ENCODE results near the gene IL1R2.

- no peak for TF ChIP-seq EP300 (IDR thresholded peaks at IDR 0.05)
- TF ChIP-seq, protein P1, sequence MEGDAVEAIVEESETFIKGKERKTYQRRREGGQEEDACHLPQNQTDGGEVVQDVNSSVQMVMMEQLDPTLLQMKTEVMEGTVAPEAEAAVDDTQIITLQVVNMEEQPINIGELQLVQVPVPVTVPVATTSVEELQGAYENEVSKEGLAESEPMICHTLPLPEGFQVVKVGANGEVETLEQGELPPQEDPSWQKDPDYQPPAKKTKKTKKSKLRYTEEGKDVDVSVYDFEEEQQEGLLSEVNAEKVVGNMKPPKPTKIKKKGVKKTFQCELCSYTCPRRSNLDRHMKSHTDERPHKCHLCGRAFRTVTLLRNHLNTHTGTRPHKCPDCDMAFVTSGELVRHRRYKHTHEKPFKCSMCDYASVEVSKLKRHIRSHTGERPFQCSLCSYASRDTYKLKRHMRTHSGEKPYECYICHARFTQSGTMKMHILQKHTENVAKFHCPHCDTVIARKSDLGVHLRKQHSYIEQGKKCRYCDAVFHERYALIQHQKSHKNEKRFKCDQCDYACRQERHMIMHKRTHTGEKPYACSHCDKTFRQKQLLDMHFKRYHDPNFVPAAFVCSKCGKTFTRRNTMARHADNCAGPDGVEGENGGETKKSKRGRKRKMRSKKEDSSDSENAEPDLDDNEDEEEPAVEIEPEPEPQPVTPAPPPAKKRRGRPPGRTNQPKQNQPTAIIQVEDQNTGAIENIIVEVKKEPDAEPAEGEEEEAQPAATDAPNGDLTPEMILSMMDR (IDR thresholded peaks at IDR 0.05) = no peak
These were observed 17.1 kb upstream of the IL1R2 start for GRCh38 chr2:101974663-101975062.
